ENCODE measurements around the gene RBM14. TPM values are rescaled to one million over a fixed set of nuclear protein-coding genes. Genes with fewer than 3 reads are reported as not detected.

The RBM14 gene
- total RNA-seq, 6 donors from 2014 or later = 45.7 to 114 (median 73.1) TPM

DNA sequence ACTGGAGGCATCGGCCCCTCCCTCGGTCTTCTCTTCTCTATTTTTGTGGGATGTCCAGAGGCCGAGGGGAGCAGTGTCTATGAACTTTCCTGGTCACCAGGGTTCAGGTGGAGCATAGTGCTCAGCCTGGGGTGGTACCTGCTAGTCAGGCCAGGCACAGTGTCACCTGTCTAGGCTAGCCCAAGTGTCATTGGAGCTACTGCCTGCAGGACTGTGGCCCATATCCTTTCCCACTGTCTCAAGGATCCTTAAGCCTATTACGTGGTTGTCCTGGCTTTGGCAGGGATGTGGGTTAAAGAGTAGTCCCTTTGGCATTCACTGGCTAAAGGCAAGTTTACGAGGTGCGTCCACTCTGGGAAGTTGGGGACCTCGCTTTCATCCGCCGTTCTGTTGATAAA lies 9.3 kb downstream of the RBM14 start:
- Histone ChIP-seq H3K27me3 (no peaks in the 10 kb centered on the region), H3K27ac (no peak overlapping the region), H3K4me3 (no peak overlapping the region), H3K4me1 (peaks cover 26 to 48% (median 27%) of the 10 kb centered on the region in 4 donors), H3K36me3 (peaks cover 32 to 83% (median 55%) of the 10 kb centered on the region in 4 donors), H3K9me3 (no peaks in the 10 kb centered on the region)
- DNase-seq = no peak
- ATAC-seq (ENCODE audit: low FRiP score in 2 of 2) = no peak
- TF ChIP-seq EP300 (IDR thresholded peaks at IDR 0.05) (no peak), POLR2A (IDR thresholded peaks at IDR 0.05) (no peak), POLR2AphosphoS5 (IDR thresholded peaks at IDR 0.05) (no peak)
- TF ChIP-seq, protein P1, sequence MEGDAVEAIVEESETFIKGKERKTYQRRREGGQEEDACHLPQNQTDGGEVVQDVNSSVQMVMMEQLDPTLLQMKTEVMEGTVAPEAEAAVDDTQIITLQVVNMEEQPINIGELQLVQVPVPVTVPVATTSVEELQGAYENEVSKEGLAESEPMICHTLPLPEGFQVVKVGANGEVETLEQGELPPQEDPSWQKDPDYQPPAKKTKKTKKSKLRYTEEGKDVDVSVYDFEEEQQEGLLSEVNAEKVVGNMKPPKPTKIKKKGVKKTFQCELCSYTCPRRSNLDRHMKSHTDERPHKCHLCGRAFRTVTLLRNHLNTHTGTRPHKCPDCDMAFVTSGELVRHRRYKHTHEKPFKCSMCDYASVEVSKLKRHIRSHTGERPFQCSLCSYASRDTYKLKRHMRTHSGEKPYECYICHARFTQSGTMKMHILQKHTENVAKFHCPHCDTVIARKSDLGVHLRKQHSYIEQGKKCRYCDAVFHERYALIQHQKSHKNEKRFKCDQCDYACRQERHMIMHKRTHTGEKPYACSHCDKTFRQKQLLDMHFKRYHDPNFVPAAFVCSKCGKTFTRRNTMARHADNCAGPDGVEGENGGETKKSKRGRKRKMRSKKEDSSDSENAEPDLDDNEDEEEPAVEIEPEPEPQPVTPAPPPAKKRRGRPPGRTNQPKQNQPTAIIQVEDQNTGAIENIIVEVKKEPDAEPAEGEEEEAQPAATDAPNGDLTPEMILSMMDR (IDR thresholded peaks at IDR 0.05) = no peak
- 93 to 94% methylated on average over 6 to 9 of the region's 9 CpGs for WGBS, 2 donors

DNA sequence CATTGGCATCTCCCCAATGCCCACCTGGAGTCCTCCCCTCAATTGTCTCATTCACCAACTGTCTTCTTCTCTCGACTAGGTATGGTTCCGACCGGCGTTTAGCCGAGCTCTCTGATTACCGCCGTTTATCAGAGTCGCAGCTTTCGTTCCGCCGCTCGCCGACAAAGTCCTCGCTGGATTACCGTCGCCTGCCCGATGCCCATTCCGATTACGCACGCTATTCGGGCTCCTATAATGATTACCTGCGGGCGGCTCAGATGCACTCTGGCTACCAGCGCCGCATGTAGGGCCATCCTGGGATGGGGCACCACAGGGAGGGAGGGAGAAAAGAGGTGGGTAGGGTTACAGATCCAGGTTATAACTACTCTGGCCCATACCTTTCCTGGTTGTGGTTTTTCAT lies 10.0 kb downstream of the RBM14 start:
- peaks cover 32 to 83% (median 55%) of the 10 kb centered on the region in 4 donors for H3K36me3 ChIP-seq
- H3K27ac ChIP-seq = no peak overlapping the region
- H3K27me3 ChIP-seq = no peaks in the 10 kb centered on the region
- peaks cover 20 to 42% (median 20%) of the 10 kb centered on the region in 4 donors for H3K4me1 ChIP-seq
- TF ChIP-seq, protein P1 (IDR thresholded peaks at IDR 0.05) = no peak
- TF ChIP-seq POLR2AphosphoS5 (IDR thresholded peaks at IDR 0.05) (no peak), POLR2A (IDR thresholded peaks at IDR 0.05) (no peak), EP300 (IDR thresholded peaks at IDR 0.05) (no peak)
- no peaks in the 10 kb centered on the region for H3K9me3 ChIP-seq
- no peak for DNase-seq
- no peak for ATAC-seq (ENCODE audit: low FRiP score in 2 of 2)
- H3K4me3 ChIP-seq = no peak overlapping the region
- WGBS, 2 donors = 98 to 99% methylated on average over 25 of the region's 25 CpGs

DNA sequence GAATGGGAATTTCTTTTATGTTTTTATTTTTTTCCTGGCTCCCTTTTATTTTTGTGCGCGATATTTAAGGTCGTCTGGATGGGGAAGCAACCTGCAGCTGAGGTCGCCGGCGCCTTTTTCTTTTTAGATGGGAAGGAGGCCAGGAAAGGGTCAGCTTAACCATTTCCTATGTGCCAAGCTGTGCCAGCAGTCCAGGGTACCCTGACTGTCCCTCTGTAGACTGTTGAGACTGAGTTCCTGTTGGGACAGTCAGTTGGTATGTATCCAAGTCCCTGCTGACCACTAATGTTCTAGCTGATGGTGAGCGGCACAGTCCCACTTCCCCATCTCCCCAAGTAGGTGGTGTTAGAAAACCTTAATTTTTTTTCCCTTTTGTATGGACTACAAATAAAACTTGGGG lies 10.5 kb downstream of the RBM14 start:
- 88 to 91% methylated on average over 7 of the region's 7 CpGs for WGBS, 2 donors
- Histone ChIP-seq H3K4me1 (peaks cover 15 to 36% (median 15%) of the 10 kb centered on the region in 4 donors), H3K27me3 (no peaks in the 10 kb centered on the region), H3K4me3 (no peak overlapping the region), H3K27ac (no peak overlapping the region), H3K36me3 (peaks cover 32 to 86% (median 55%) of the 10 kb centered on the region in 4 donors), H3K9me3 (no peaks in the 10 kb centered on the region)
- TF ChIP-seq POLR2A (IDR thresholded peaks at IDR 0.05) (no peak), EP300 (IDR thresholded peaks at IDR 0.05) (no peak), POLR2AphosphoS5 (IDR thresholded peaks at IDR 0.05) (no peak)
- TF ChIP-seq, protein P1 (IDR thresholded peaks at IDR 0.05) = no peak
- DNase-seq (no peak), ATAC-seq (ENCODE audit: low FRiP score in 2 of 2) (peak in 1 of 2 donors; percentile 46)

DNA sequence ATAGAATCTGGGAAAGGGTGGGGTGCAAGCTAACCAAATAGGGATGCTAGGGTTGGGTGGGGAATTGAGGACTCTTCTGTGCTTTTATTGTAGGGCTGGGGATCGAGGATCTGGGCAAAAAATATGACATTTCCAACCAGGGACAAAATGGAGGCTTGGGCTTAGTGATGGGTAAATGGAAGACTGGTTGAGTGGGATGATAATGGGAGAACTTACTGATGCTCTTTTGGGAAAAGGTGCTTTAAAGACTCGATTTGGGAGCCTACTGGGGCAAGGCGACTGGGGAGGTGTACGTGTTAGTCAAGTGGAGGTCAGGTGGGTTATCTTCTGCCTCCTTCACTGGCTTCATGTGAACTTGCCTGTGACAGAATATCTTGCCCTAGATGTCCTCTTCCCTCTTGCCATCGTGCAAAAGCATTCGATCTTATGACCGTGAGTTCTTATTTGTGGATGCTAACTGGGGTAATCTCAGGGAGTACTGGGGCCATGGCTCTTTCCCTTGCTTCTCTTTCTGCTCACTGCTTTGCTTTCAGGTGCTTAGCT lies 11.7 kb downstream of the RBM14 start:
- H3K9me3 ChIP-seq = no peaks in the 10 kb centered on the region
- 90 to 96% methylated on average over 7 of the region's 7 CpGs for WGBS, 2 donors
- TF ChIP-seq POLR2A (IDR thresholded peaks at IDR 0.05) (no peak), EP300 (IDR thresholded peaks at IDR 0.05) (no peak), POLR2AphosphoS5 (IDR thresholded peaks at IDR 0.05) (no peak)
- TF ChIP-seq, protein P1 (IDR thresholded peaks at IDR 0.05) = no peak
- H3K27ac ChIP-seq = no peak overlapping the region
- no peak for DNase-seq
- H3K36me3 ChIP-seq = peaks cover 32 to 79% (median 55%) of the 10 kb centered on the region in 4 donors
- no peak for ATAC-seq (ENCODE audit: low FRiP score in 2 of 2)
- H3K27me3 ChIP-seq = no peaks in the 10 kb centered on the region
- peaks cover 3 to 24% (median 5%) of the 10 kb centered on the region in 4 donors for H3K4me1 ChIP-seq
- no peak overlapping the region for H3K4me3 ChIP-seq

DNA sequence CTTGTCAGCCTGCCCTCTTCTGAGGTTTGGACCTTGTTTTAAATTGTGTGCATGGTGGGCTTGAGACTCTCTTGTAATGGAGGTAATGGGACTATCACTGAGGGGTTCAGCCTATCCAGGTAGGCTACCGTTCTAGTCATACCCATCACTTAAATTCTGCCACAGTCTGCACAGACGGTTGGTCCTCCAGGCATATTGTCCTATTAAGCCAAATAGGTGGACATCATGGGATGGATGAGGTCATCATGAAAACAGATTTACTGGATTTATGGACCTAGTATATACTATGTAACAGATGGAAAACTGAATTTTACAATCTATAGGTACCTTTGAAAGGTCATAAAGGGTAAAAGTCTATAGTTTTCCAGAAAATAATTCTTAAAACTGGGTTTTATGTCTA lies 12.9 kb downstream of the RBM14 start:
- Histone ChIP-seq H3K9me3 (no peaks in the 10 kb centered on the region), H3K27ac (no peak overlapping the region), H3K36me3 (peaks cover 27 to 75% (median 49%) of the 10 kb centered on the region in 4 donors), H3K4me3 (no peak overlapping the region), H3K27me3 (no peaks in the 10 kb centered on the region), H3K4me1 (peaks cover 0 to 13% (median 0%) of the 10 kb centered on the region in 4 donors)
- ATAC-seq (ENCODE audit: low FRiP score in 2 of 2) (no peak), DNase-seq (no peak)
- 91 to 97% methylated on average over 2 of the region's 2 CpGs for WGBS, 2 donors
- TF ChIP-seq POLR2AphosphoS5 (IDR thresholded peaks at IDR 0.05) = no peak
- TF ChIP-seq POLR2A (IDR thresholded peaks at IDR 0.05) = no peak
- TF ChIP-seq, protein P1 (IDR thresholded peaks at IDR 0.05) = no peak
- TF ChIP-seq EP300 (IDR thresholded peaks at IDR 0.05) = no peak
